Activated naive CD4-positive, alpha-beta T cell treated with anti-CD3 and anti-CD28 coated beads, Interleukin-2, amount 10 ng/mL, durations not matched to agents 7 days and 5 days (primary cell): ENCODE results near the gene TYRO3.
"Not testable (repeated sequence)": the region's sequence is repeated elsewhere in the genome, so short reads cannot be mapped to it uniquely, and the experiment has no call there.

Source experiments
- CTCF ChIA-PET: fragments of 350-600 bp; sonication (Branson Sonifier 250); formaldehyde crosslinking; loops from one replicate; lab custom pipeline; 2021; ENCODE audit warnings: antibody characterized with exemption; lab: Charles Lee
- DNase-seq: peaks from one replicate; pipeline ENCODE4 v3.0.0-alpha.2; 2020
- H3K27ac Mint-ChIP-seq: one replicate; pipeline ENCODE4 v1.8.0; 2021; ENCODE audit warnings: mild to moderate bottlenecking, moderate library complexity, mixed read lengths
- H3K27me3 Mint-ChIP-seq: one replicate; pipeline ENCODE4 v1.8.0; 2021; ENCODE audit warnings: mild to moderate bottlenecking, mixed read lengths
- H3K36me3 Mint-ChIP-seq: one replicate; pipeline ENCODE4 v1.8.0; 2021; ENCODE audit warnings: mixed read lengths
- H3K4me1 Mint-ChIP-seq: one replicate; pipeline ENCODE4 v1.8.0; 2021; ENCODE audit warnings: mixed read lengths
- H3K4me3 Mint-ChIP-seq: one replicate; pipeline ENCODE4 v1.8.0; 2021; ENCODE audit warnings: mild to moderate bottlenecking, moderate library complexity, mixed read lengths
- H3K9me3 Mint-ChIP-seq: one replicate; pipeline ENCODE4 v1.8.0; 2021; ENCODE audit warnings: mixed read lengths

TYRO3 gene

DNA sequence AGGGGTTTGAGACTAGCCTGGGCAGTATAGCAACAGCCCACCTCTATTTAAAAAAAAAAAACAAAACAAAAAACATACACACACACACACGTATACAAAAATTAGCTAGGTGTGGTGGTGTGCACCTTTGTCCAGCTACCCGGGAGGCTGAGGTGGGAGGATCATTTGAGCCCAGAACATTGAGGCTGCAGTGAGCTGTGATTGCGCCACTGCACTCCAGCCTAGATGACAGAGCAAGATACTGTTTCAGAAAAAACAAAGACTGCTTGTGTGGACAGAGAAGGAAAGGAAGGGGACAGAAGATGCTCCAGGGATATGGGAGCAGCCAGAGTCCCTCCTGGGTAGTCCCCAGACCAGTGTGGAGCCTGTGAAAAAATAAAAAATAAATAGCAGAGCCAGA, 12.9 kb downstream of the TYRO3 start:
- CTCF ChIA-PET = interaction anchor here (1.5 to 2.6 kb wide), 2 partner anchors 9 to 14 kb away, joined by 5 to 6 read pairs; no protein-coding TSS in a partner anchor
- Mint-ChIP-seq H3K4me1 (no peaks in the 10 kb centered on the region), H3K27me3 (peaks cover 27% of the 10 kb centered on the region), H3K36me3 (no peaks in the 10 kb centered on the region), H3K27ac (no peak overlapping the region), H3K9me3 (no peaks in the 10 kb centered on the region), H3K4me3 (no peak overlapping the region)
- no peak for DNase-seq

DNA sequence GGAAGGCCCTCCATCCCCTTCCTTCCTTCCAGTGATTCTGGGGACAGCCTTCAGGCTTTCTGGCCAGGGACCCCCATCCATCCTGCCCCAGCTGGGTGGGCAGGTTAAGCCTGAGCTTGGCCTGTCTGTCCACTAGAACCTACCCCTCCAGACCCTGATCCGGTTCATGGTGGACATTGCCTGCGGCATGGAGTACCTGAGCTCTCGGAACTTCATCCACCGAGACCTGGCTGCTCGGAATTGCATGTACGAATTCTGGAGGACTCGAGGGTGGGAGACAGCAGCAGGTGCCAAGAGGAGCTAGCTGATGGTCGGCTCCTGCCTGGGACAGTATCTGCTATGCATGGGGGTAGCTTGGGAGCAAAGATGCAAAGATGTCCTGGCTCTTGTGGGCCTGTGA, 13.9 kb downstream of the TYRO3 start:
- Mint-ChIP-seq H3K9me3 (no peaks in the 10 kb centered on the region), H3K4me3 (no peak overlapping the region), H3K27ac (no peak overlapping the region), H3K27me3 (peaks cover 28% of the 10 kb centered on the region), H3K4me1 (no peaks in the 10 kb centered on the region), H3K36me3 (no peaks in the 10 kb centered on the region)
- CTCF ChIA-PET = no interaction called here
- DNase-seq = no peak

DNA sequence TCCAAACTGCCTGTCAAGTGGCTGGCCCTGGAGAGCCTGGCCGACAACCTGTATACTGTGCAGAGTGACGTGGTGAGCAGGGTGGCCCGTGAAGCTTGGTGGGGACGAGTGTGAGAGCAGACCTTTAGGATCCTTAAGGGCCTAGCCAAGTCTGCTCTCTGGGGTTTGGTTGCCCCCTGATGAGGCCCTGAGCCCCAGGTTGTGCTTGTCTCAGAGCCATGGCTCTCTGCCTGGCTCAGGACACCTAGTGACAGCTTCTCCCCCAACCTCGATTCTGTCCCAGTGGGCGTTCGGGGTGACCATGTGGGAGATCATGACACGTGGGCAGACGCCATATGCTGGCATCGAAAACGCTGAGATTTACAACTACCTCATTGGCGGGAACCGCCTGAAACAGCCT, 14.4 kb downstream of the TYRO3 start:
- CTCF ChIA-PET = interaction anchor here (1.7 kb wide), 1 partner anchor 12 kb away, joined by 5 read pairs; no protein-coding TSS in a partner anchor
- H3K9me3 Mint-ChIP-seq = no peaks in the 10 kb centered on the region
- no peaks in the 10 kb centered on the region for H3K4me1 Mint-ChIP-seq
- no peak overlapping the region for H3K4me3 Mint-ChIP-seq
- H3K27ac Mint-ChIP-seq = no peak overlapping the region
- peaks cover 31% of the 10 kb centered on the region for H3K27me3 Mint-ChIP-seq
- H3K36me3 Mint-ChIP-seq = no peaks in the 10 kb centered on the region
- DNase-seq = no peak

DNA sequence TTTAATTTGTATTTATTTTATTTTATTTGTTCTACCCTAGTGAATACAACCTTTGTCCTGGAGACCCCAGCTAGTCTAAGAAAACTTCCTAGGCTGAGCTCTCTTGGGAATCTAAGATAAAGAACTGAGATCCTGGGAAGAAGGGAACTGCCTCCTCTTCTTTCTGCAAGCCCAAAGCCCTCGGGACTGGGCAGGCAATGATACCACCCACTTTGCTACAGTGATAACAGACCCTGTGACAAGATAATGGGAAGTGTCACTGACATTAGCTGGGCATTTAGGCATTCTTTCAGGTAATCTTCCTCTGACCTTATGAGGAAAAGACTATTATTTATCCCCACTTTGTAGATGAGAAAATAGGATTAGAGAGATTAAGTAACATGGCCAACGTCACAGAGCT, 15.1 kb downstream of the TYRO3 start:
- Mint-ChIP-seq H3K36me3 (no peaks in the 10 kb centered on the region), H3K9me3 (no peaks in the 10 kb centered on the region), H3K27me3 (peaks cover 27% of the 10 kb centered on the region), H3K27ac (no peak overlapping the region), H3K4me3 (no peak overlapping the region), H3K4me1 (no peaks in the 10 kb centered on the region)
- CTCF ChIA-PET = interaction anchor here (1.7 kb wide), 1 partner anchor 11 kb away, joined by 5 read pairs; no protein-coding TSS in a partner anchor
- DNase-seq = no peak

DNA sequence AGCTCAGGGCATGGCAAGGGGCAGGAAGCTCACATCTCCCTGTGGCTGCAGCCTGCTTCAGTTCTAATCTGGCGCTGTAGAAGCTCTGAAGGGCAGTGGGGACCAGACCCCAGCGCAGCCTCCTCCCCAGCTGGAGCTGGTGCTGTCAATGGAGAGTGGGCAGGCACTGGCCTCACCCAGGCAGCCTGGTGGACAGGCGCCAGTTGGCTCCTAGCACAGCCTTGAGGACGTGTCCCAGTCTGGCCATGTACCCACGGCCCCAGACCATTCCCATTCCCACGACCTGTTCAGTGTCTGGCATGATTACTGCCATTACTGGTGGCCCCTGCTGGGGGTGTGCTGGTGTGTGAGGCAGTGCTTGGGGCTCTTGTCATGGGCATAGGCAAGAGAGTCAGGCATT, 16.3 kb downstream of the TYRO3 start:
- CTCF ChIA-PET = interaction anchor here (1.7 kb wide), 1 partner anchor 10 kb away, joined by 5 read pairs; no protein-coding TSS in a partner anchor
- Mint-ChIP-seq H3K4me1 (no peaks in the 10 kb centered on the region), H3K4me3 (no peak overlapping the region), H3K9me3 (no peaks in the 10 kb centered on the region), H3K36me3 (no peaks in the 10 kb centered on the region), H3K27ac (no peak overlapping the region), H3K27me3 (peaks cover 23% of the 10 kb centered on the region)
- DNase-seq = no peak

DNA sequence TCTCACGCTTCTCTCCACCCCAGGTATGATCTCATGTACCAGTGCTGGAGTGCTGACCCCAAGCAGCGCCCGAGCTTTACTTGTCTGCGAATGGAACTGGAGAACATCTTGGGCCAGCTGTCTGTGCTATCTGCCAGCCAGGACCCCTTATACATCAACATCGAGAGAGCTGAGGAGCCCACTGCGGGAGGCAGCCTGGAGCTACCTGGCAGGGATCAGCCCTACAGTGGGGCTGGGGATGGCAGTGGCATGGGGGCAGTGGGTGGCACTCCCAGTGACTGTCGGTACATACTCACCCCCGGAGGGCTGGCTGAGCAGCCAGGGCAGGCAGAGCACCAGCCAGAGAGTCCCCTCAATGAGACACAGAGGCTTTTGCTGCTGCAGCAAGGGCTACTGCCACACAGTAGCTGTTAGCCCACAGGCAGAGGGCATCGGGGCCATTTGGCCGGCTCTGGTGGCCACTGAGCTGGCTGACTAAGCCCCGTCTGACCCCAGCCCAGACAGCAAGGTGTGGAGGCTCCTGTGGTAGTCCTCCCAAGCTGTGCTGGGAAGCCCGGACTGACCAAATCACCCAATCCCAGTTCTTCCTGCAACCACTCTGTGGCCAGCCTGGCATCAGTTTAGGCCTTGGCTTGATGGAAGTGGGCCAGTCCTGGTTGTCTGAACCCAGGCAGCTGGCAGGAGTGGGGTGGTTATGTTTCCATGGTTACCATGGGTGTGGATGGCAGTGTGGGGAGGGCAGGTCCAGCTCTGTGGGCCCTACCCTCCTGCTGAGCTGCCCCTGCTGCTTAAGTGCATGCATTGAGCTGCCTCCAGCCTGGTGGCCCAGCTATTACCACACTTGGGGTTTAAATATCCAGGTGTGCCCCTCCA, 19.1 kb downstream of the TYRO3 start:
- no peaks in the 10 kb centered on the region for H3K4me1 Mint-ChIP-seq
- CTCF ChIA-PET = no interaction called here
- peaks cover 30% of the 10 kb centered on the region for H3K27me3 Mint-ChIP-seq
- no peak overlapping the region for H3K27ac Mint-ChIP-seq
- H3K9me3 Mint-ChIP-seq = no peaks in the 10 kb centered on the region
- no peak overlapping the region for H3K4me3 Mint-ChIP-seq
- no peak for DNase-seq
- no peaks in the 10 kb centered on the region for H3K36me3 Mint-ChIP-seq

DNA sequence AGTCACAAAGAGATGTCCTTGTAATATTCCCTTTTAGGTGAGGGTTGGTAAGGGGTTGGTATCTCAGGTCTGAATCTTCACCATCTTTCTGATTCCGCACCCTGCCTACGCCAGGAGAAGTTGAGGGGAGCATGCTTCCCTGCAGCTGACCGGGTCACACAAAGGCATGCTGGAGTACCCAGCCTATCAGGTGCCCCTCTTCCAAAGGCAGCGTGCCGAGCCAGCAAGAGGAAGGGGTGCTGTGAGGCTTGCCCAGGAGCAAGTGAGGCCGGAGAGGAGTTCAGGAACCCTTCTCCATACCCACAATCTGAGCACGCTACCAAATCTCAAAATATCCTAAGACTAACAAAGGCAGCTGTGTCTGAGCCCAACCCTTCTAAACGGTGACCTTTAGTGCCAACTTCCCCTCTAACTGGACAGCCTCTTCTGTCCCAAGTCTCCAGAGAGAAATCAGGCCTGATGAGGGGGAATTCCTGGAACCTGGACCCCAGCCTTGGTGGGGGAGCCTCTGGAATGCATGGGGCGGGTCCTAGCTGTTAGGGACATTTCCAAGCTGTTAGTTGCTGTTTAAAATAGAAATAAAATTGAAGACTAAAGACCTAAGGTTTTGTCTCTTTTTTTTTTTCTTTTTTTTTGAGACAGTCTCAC, 19.8 kb downstream of the TYRO3 start:
- no peak for DNase-seq
- Mint-ChIP-seq H3K9me3 (no peaks in the 10 kb centered on the region), H3K36me3 (no peaks in the 10 kb centered on the region), H3K4me1 (no peaks in the 10 kb centered on the region), H3K27ac (no peak overlapping the region), H3K4me3 (no peak overlapping the region), H3K27me3 (peaks cover 38% of the 10 kb centered on the region)
- CTCF ChIA-PET = no interaction called here

DNA sequence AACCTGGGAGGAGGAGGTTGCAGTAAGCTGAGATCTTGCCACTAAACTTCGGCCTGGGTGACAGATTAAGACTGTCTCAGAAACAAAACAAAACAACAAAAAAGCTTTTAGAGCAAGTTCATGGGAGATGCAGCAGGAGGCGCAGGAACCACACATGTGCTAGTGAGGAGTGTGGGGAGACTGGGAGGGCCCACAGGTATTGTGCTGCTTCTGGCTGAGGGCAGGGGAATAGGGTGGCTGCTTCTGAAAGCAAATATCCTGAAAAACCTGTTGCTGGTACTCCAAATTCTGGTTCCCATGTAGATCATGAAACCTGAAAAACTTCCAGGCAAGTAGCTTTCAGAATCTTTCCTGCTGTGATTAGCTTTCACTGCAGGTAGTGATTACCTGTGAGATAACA, 22.1 kb downstream of the TYRO3 start:
- H3K36me3 Mint-ChIP-seq = no peaks in the 10 kb centered on the region
- no peak for DNase-seq
- H3K4me1 Mint-ChIP-seq = peaks cover 8% of the 10 kb centered on the region
- H3K27ac Mint-ChIP-seq = no peak overlapping the region
- H3K27me3 Mint-ChIP-seq = peaks cover 61% of the 10 kb centered on the region
- H3K4me3 Mint-ChIP-seq = no peak overlapping the region
- H3K9me3 Mint-ChIP-seq = no peaks in the 10 kb centered on the region
- CTCF ChIA-PET = interaction anchor here (0.8 to 1.5 kb wide), 3 partner anchors 10 to 229 kb away, joined by 4 to 7 read pairs (median 5); partner anchors contain the start of gene MAPKBP1

DNA sequence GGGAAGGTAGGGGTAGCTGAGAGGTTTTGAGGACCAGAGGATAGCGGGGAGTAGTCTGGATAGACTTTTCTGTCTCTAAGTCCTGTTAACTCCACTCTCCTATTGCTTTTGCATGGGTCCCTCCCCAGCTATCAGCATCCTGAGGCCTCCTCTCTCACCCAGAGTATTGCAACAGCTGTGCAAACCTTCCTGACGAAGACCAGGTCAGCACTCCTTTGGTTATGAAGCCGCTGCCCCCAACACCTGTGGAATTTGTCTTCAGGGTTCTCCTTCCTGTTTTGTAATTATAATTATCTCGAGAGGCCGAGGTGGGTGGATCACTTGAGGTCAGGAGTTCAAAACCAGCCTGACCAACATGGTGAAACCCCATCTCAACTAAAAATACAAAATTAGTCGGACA, 24.8 kb downstream of the TYRO3 start:
- H3K27me3 Mint-ChIP-seq = peaks cover 77% of the 10 kb centered on the region
- no peaks in the 10 kb centered on the region for H3K9me3 Mint-ChIP-seq
- no peak overlapping the region for H3K4me3 Mint-ChIP-seq
- DNase-seq = no peak
- H3K27ac Mint-ChIP-seq = no peak overlapping the region
- no peaks in the 10 kb centered on the region for H3K36me3 Mint-ChIP-seq
- H3K4me1 Mint-ChIP-seq = peaks cover 8% of the 10 kb centered on the region
- CTCF ChIA-PET = no interaction called here

DNA sequence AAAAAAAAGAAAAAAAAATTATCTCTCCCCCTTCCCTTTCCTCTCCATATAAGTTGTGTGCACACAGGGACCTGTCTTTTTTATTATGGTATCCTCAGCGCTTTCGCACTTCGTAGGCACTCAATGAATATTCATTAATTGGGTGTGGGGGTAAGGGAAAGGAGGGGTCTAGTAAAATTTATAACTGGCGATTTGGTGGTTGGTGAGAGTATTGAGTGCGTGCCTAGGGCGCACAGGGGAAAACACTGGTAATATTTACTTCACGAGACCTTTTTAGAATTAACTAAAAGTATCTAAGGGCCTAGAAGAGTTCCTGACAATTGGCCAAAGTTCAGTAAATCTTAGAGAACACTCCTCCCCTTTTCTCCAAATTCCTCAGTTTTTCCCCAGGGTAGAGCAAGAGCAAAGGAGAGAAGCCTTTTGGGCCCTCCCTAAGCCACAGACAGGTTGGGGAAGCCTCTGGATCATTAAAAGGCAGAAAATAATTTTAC, 25.7 kb downstream of the TYRO3 start:
- Mint-ChIP-seq H3K9me3 (no peaks in the 10 kb centered on the region), H3K27me3 (peaks cover 80% of the 10 kb centered on the region), H3K4me1 (peaks cover 8% of the 10 kb centered on the region), H3K4me3 (peak overlapping the region; percentile 56), H3K36me3 (no peaks in the 10 kb centered on the region), H3K27ac (no peak overlapping the region)
- DNase-seq = no peak
- CTCF ChIA-PET = interaction anchor here (1.4 to 2.0 kb wide), 3 partner anchors 19 to 118 kb away, joined by 3 to 11 read pairs (median 6); no protein-coding TSS in a partner anchor

DNA sequence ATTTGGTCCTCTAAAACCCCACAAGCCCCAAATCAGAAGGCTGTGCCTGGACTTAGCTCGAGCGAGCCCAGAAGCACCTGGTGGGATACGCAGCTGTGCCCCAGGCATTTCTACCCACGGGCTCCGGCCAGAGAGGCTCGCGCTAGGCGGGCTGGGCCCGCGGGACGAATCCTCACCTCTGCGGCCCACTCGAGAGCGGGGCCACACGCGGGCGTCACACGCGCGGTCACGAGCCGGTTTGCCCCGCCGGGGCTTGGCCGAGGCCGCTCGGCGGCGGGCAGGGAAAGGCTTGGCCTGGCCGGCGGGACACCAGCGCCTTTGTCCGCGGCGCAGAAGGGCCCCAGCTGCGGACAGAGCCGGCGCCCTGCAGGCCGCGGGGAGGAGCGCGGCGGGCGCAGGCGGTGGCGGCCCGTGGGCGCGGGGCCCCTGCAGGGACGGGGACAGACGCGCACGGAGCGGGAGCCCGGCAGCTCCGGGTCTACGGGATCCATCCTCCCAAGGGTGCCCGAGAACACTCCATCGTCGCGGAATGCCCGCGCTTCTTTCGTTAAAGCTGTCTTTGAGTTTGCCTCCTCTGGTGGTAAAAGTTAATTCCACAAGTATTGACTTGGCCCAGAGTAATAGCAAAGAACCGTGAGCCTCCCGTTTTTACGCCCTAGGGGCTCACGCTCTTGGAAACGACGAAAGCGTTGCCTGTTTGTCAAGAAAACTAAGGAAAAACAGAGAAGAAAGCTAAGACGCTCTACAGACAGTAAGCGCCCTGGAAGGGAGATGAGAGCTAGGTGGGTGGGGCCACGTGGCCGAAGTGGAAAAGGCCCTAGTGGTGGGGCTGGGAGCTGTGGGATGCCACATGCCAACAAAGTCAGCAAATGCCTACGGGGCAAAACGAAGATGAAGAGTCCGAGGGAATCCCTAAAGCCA, 26.4 kb downstream of the TYRO3 start:
- DNase-seq = peak; percentile 38
- H3K9me3 Mint-ChIP-seq = no peaks in the 10 kb centered on the region
- H3K27me3 Mint-ChIP-seq = peaks cover 83% of the 10 kb centered on the region
- no peaks in the 10 kb centered on the region for H3K36me3 Mint-ChIP-seq
- peak overlapping the region; percentile 61 for H3K4me3 Mint-ChIP-seq
- H3K4me1 Mint-ChIP-seq = peaks cover 8% of the 10 kb centered on the region
- no peak overlapping the region for H3K27ac Mint-ChIP-seq
- CTCF ChIA-PET = interaction anchor here (0.7 to 2.0 kb wide), 5 partner anchors 11 to 120 kb away, joined by 3 to 11 read pairs (median 5); no protein-coding TSS in a partner anchor

DNA sequence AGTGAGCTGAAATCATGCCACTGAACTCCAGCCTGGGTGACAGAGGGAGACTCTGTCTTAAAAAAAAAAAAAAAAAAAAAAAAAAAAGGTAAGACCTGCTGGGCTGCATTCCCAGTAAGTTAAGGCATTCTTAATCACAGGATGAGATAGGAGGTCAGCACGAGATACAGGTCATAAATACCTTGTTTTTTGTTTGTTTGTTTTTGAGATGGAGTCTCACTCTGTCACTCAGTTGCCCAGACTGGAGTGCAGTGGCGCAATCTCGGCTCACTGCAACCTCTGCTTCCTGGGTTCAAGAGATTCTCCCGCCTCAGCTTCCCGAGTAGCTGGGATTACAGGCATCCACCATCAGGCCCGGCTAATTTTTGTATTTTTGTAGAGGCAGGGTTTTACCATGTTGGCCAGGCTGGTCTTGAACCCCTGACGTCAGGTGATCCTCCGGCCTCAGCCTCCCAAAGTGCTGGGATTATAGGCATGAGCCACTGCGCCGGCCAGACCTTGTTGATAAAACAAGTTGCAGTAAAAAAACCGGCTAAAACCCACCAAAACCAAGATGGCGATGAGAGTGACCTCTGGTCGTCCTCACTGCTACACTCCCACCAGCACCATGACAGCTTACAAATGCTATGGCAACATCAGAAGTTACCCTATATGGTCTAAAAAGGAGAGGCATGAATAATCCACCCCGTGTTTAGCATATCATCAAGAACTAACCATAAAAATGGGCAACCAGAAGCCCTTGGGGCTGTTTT, 27.7 kb downstream of the TYRO3 start:
- not testable (repeated sequence) for DNase-seq, H3K9me3 Mint-ChIP-seq, H3K36me3 Mint-ChIP-seq, H3K4me1 Mint-ChIP-seq, H3K27ac Mint-ChIP-seq, H3K4me3 Mint-ChIP-seq
- CTCF ChIA-PET = interaction anchor here (2.0 kb wide), 1 partner anchor 17 kb away, joined by 6 read pairs; no protein-coding TSS in a partner anchor
- peaks cover 81% of the 10 kb centered on the region for H3K27me3 Mint-ChIP-seq

DNA sequence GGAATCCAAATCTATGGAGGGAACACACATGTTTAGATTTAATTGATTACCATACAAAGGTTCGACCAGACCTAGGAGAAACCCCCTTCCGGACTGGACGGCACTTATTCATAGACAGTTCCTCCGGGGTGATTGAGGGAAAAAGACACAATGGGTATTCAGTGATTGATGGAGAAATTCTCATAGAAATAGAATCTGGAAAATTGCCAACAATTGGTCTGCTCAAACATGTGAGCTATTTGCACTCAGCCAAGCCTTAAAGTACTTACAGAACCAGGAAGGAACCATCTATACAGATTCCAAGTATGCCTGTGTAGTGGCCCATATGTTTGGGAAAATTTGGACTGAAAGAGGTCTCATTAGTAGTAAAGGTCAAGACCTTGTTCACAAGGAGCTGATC, 30.0 kb downstream of the TYRO3 start:
- CTCF ChIA-PET, H3K9me3 Mint-ChIP-seq: not testable (repeated sequence)
- peaks cover 71% of the 10 kb centered on the region for H3K27me3 Mint-ChIP-seq

More for the DNA sequence above, 30.0 kb downstream of the TYRO3 start:
- H3K36me3 Mint-ChIP-seq, DNase-seq, H3K4me1 Mint-ChIP-seq, H3K27ac Mint-ChIP-seq, H3K4me3 Mint-ChIP-seq: not testable (repeated sequence)
